Fibroblast of skin of right biceps (primary cell): ENCODE measurements around the gene KIAA1958.

Source experiments
- DNase-seq: peaks from one replicate; pipeline ENCODE4 v3.0.0-alpha.2; 2013

KIAA1958 gene

GRCh38 chr9:112605963-112606699 lies 119.5 kb downstream of the KIAA1958 start:
- DNase-seq, result peak; percentile 5

DNA sequence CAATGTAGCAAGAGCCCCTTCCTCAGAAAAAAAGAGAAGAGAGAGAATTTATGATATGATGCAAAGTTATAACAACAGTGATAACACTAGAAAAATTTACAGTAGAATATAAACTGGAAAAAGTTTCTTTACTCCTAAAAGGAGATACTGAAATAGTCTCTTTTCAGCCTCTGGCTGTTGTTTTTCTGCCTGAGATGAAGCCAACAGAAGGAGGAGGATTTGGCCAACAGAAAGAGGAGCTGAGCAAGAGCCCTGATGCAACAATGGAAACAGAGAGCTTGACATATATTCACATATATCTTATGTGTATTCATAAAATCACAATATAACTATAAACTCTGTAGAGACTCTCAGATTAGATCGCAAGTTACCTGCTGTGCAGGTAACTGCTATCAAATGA lies 122.2 kb downstream of the KIAA1958 start:
- DNase-seq, result no peak

GRCh38 chr9:112615584-112616266 lies 129.1 kb downstream of the KIAA1958 start:
- no peak for DNase-seq

GRCh38 chr9:112617371-112617770 lies 130.7 kb downstream of the KIAA1958 start:
- DNase-seq, result no peak

DNA sequence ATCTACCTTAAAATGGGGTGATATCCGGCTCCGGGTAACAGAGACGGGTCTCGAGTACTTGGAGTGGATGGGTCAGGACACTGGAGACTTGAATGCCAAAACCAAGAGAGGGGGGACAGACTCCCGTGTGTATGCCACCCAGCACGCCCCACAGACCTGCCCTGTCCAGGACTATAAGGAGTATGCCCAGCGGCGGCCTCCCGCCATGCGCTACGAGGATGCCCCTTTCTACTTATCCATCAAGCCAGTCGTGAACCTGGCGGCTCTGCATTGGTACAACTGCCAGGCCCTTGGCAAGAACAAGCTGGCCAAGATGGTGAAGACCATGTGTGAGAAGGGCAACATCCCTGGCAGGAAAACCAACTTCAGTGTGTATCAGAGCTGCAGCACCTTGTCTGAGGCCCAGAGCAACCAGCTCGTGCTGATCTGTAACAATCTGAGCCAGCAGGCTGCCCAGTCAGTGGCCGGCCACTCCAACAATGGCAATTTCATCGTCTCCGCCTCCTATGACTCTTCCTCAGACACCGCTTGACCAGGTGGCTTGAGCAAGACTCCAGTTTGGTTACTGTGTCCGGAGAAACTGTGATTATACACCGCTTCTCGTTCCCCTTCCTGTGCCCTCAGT lies 131.9 kb downstream of the KIAA1958 start:
- no peak for DNase-seq

DNA sequence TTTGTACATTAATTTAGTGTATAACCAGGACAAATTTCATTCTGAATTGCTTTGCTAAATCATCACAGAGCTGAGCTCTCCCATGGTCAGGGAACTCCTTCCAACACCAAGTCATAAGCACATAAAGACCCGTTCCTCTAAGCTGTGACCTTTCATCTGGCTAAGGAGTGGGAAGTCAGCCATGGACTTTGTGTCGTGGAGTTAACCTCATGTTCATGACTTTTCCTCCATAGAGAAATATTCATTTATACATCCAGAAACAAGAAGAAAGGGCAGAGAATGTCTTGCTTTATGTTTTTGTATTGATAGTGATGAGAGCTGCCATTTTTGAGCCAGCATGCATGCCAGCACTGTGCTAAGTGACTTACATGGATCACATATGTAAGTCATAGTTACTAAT lies 133.8 kb downstream of the KIAA1958 start:
- no peak for DNase-seq

DNA sequence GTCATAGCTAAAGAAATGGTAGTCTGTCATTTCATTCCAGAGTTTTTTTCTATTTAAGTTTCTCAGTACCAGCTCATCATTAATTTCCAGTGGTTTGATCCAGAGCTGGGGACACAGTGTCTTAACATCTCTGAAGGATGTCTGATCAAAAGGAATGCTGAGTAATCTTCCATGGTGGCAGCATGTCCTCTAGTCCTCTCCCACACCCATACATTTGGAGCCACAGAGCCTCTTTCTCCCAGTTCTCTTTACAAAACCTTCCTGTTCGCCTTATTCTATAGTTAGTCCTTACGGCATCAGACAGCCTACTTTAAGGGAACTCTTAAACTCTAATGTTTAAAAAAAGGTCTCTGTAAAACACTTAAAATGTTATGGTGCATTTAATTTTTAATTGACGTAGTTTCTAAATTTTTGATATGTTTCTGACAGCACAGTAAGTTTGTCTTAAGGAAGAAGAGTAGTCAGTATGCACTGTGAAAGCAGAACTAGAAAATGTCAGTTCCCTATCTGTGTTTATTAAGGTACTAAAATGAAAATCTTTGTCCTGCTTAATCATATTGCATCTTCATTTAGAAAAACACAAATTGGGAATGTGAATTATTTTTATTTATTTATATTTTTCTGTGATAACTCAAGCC lies 134.5 kb downstream of the KIAA1958 start:
- DNase-seq, result no peak

GRCh38 chr9:112623198-112623597 lies 136.6 kb downstream of the KIAA1958 start:
- no peak for DNase-seq

DNA sequence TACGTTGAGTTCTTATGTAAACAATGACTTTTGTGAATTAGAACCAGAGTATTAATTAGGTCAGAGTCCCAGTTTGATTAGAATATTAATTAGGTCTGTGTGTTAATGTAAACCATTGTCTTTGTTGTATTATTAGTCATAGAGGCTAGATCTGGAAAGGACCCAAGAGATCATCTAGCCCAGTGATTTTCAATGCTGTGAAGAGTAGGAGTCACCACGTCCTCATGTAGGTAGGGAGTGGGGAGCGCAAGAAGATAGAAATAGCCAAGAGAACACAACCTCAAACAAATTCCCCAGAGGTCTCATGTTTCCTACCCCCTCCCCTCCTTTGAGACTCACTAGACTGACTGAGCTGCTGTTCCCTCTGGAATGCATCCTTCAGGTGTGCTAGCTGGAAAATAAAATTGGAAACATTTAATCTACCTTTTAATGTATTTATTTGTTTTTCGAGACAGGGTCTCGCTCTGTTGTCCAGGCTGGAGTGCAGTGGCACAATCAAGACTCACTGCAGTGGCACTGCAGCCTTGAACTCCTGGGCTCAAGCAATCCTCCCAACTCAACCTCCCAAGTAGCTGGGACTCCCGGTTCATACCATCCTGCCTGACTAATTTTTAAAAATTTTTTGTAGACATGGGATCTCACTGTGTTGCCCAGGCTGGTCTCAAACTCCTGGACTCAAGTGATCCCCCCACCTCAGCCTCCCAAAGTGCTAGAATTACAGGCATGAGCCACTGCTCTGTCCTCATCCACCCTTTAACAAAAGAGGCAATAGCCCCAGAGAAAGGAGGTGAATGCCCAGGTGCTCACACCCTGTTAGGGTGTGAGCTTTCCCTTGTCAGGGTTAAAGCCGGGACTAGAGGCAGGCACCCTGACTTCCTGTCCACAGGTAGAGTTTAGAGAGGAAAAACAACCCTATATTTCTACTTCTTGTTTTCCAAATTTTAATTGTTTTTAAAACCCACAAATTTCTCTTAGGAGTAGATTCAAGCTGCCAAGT lies 138.4 kb downstream of the KIAA1958 start:
- DNase-seq, result peak; percentile 16

DNA sequence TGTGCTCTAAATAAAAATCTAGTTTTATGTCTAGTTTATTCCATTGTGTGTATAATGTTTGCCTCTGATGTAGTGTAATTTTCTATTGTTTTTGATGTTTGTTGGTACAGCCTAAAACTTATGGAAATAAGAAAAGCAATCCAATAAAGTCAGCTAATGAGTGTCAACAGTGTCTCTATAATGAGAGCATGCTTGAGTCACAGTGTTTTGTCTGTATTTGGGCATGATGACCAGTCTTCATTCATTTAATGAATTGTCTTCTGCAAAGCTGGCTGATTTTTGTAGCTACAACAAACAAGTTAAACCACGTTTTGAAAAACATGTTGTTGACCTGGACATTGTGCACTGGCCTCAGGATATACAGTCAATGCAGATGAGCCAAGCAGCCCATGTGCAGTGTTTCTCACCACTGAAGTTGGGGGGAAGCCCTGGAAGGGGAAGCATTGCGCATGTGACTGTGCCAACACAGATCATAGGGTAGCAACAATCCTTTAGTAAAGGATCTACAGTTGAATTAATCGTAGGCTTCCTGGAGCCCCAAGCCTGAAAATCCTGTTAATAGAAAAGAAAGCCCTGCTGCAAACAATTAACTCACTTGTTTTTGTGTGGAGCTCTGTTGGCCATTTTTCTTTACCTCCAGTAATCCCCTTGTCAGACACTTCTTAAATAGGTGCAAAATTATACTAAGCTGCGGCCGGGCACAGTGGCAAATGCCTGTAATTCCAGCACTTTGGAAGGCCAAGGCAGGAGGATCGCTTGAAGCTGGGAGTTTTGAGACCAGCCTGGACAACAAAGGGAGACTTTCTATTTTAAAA lies 143.3 kb downstream of the KIAA1958 start:
- DNase-seq, result no peak

- no peak for DNase-seq
Measured at GRCh38 chr9:112631313-112632070, 144.9 kb downstream of the KIAA1958 start.

DNA sequence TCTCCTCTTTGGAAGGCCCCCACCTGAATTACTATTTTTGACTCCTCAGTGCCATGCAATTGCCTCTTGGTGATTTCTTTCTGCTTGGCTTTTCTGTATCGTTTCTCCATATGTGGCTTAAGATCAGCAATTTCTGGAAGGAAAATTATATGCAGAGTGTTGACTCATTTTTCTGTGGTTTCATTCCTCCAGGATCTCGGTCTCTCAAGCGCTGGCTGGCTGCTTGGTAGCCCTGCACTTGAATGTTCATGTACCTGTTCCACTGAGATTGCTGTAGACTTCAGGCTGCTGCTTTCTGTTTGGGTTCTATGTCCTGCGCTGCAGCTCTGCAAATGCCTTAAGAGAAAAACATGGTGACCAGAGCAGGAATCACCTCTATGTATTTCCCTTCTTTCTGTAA lies 153.7 kb downstream of the KIAA1958 start:
- DNase-seq, result no peak

GRCh38 chr9:112642126-112642525 lies 155.5 kb downstream of the KIAA1958 start:
- no peak for DNase-seq

- no peak for DNase-seq
Measured at GRCh38 chr9:112647596-112647995, 161.0 kb downstream of the KIAA1958 start.

DNA sequence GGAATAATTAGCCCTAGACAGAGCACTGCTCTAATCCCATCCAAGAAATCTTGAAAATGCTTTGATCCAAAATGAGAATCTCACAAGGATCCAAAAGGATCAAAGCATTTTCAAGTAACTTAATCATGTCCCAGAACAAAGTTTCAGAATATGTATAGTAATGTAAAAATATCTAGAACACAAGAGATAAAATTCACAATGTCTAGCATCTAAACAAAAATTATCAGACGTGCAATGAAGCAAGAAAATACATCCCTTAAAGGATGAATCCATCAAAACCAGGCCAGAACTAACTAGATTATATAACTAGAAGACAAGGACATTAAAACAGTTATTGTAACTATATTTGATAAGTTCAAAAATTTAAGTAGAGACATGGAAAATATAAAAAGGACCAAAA lies 162.0 kb downstream of the KIAA1958 start:
- DNase-seq, result no peak

DNA sequence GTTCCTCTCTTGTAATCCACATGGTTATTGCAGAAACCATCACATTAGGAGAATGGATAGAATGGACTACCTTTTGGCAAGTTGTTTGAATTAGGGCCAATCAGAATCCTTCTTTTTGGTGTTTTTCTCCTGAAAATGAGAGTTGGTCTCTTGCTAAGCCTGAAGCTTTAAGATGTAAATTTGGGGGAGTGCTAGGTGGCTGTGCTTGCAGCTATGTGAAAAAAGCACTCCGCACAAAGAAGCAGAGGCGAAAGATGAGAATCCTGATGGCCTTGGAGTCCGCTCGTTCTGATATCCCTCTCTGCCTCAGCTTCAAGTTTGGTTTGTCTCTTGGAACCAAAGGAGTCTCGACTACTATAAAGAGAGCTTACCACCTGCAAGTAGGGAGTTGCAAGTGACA lies 167.7 kb downstream of the KIAA1958 start:
- no peak for DNase-seq

GRCh38 chr9:112655668-112656067 lies 169.0 kb downstream of the KIAA1958 start:
- DNase-seq, result no peak

- no peak for DNase-seq
Measured at GRCh38 chr9:112659906-112660305, 173.3 kb downstream of the KIAA1958 start.

DNA sequence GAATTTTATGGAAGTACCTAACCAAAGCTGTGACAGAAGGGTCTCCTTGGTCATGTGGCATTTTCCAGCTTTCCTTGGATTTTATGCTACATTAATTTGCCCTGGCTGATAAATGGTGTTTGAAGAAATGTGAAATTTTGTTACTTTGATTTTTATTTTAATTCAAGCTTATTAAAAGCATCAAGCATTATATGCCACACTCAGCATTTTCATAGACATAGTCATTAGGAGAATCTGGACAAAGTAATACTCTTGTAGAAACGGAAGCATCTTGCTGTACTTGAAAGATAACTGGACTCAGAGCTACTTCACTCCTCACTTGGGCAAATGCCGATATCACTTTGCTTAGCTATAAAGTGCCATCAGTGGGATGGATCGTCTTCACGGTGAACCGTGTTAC lies 177.1 kb downstream of the KIAA1958 start:
- DNase-seq, result no peak

- peak; percentile 19 for DNase-seq
Measured at GRCh38 chr9:112664531-112664930, 177.9 kb downstream of the KIAA1958 start.

DNA sequence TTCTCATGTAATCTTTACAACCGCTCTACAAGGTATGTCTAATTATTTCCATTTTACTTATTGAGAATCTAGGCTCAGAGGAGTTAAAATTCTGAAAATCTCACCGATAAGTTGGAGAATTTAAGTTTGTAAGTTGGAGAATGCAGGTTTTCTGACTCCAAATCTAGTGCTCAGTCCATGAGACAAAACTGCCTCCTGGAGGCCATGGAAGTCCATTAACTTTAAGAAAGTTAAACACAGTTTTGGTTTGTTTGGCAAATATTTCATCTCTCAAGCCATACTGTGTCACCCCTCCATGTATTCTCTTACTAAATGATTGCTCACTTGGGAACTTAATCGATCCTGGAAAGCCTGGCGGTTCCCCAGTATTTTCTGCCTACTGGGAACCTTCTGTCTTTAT lies 178.7 kb downstream of the KIAA1958 start:
- peak; percentile 32 for DNase-seq
